HG02588 (cell line): ENCODE measurements around the gene RARRES2.

ENCODE experiments used
- ATAC-seq: cut with Tn5 transposase; IDR thresholded peaks from one replicate; pipeline ENCODE4 v1.9.1; 2021; ENCODE audit warnings: mild to moderate bottlenecking, moderate library complexity; ENCODE audit not compliant: unreplicated experiment

RARRES2 gene

GRCh38 chr7:150363370-150363769 lies 21.9 kb upstream of the RARRES2 start:
- ATAC-seq = no peak

- no peak for ATAC-seq
Measured at GRCh38 chr7:150361807-150362621, 20.6 kb upstream of the RARRES2 start.

GRCh38 chr7:150361402-150361801 lies 20.0 kb upstream of the RARRES2 start:
- no peak for ATAC-seq

DNA sequence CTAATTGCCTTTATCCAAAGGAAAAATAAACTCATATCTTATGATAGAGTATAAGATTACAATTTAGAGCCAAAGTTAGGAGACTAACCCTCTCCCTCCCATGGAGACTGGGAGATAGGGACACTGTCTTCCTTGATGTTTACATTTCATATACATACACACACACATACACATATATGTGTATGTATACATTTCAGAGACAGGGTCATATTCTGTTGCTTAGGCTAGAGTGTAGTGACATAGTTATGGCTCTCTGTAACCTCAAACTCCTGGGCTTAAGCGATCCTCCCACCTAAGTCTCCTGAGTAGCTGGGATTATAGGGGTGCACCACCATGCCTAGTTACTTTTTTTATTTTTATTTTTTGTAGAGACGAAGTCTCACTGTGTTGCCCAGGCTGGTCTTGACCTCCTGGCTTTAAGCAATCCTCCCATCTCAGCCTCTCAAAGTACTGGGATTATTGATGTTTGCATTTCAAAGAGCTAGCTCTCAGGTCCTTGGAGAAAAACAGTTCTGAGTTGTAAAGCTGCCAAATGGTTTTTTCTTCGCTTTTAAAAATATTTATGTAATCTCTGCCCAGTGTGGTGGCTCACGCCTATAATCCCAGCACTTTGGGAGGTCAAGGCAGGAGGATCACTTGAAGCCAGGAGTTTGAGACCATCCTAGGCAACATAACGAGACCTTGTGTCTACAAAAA lies 19.1 kb upstream of the RARRES2 start:
- ATAC-seq = no peak

DNA sequence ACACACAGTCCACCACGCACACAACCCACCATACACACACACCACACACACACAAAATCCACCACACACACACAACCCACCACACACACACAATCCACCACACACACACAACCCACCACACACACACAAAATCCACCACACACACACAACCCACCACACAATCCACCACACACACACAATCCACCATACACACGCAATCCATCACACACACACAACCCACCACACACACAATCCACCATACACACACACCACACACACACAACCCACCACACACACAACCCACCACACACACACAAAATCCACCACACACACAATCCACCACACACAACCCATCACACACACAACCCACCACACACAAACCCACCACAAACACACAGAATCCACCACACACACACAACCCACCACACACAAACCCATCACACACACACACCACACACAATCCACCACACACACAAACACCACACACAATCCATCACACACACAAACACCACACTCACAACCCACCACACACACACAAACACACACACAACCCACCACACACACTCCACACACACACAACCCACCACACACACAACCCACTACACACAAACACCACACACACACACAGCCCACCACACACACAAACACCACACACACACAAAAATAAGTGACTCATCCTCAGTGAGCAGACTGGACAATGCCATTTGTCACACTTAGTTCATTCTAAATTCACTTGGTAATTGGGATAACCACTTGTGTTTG lies 18.4 kb upstream of the RARRES2 start:
- ATAC-seq = no peak

DNA sequence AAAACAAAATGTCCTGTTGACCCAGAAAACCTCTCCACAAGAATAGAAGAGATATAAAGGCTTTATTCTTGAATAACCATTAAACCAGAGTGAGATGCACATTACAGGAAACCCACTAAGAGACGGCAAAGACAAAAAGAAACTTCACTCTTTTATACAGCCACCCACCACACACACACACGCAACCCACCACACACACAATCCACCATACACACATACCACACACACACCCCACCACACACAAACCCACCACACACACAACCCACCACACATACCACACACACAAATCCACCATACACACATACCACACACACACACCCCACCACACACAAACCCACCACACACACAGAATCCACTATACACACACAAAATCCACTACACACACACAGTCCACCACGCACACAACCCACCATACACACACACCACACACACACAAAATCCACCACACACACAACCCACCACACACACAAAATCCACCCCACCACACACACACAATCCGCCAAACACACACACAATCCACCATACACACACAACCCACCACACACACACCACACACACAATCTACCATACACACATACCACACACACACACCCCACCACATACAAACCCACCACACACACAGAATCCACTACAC lies 17.7 kb upstream of the RARRES2 start:
- no peak for ATAC-seq

- ATAC-seq = no peak
Measured at GRCh38 chr7:150358433-150358832, 17.0 kb upstream of the RARRES2 start.

DNA sequence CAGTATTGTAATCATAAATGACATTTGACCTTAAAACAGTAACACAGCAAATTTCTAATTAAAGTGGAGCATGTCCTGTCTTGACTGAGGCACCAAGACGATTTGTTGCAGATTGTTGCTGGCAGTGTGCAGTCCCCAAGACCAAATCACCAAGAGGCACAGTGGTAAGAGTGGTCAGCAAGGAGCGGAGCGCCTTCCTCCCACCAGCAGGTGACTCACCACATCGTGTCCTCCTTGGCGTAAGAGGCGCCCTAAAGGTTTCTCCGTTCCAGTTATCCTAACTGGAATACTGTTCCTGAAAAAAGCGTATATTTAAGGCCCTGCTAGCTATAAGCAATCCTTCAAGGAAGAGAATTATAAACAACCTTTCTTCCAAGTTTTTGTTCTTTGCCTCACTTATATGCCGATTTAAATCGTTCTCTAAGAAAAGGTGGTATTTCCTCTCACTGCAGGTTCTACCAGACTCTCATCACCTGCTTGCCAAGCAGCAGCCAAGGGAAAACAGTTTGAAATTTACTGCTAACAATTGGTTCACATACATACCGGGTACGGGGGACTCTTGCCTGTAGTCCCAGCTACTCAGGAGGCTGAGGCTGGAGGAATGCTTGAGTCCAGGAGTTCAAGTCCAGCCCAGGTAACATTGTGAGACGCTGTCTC lies 16.5 kb upstream of the RARRES2 start:
- ATAC-seq = peak; percentile 18

GRCh38 chr7:150357270-150357669 lies 15.8 kb upstream of the RARRES2 start:
- peak; percentile 55 for ATAC-seq

- ATAC-seq = no peak
Measured at GRCh38 chr7:150356265-150356897, 15.0 kb upstream of the RARRES2 start.

- no peak for ATAC-seq
Measured at GRCh38 chr7:150355666-150356059, 14.2 kb upstream of the RARRES2 start.

- no peak for ATAC-seq
Measured at GRCh38 chr7:150351587-150352194, 10.3 kb upstream of the RARRES2 start.

DNA sequence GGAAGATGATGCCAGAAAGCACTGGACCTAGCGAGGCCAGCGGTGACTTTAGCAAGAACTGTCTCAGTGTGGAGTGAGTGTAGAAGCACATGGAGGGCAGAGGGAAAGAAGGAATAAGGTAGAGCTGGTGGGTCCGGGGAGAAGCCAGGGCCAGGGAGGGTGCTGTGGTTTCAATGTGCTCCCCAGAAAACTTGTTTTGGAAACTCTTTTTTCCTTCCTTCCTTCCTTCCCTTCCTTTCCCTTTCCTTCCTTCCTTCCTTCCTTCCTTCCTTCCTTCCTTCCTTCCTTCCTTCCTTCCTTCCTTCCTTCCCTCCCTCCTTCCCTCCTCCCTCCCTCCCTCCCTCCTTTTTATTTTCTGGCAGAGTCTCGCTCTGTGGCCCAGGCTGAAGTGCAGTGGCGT lies 5.5 kb upstream of the RARRES2 start:
- ATAC-seq = no peak

GRCh38 chr7:150345012-150345411 lies 3.6 kb upstream of the RARRES2 start:
- no peak for ATAC-seq

DNA sequence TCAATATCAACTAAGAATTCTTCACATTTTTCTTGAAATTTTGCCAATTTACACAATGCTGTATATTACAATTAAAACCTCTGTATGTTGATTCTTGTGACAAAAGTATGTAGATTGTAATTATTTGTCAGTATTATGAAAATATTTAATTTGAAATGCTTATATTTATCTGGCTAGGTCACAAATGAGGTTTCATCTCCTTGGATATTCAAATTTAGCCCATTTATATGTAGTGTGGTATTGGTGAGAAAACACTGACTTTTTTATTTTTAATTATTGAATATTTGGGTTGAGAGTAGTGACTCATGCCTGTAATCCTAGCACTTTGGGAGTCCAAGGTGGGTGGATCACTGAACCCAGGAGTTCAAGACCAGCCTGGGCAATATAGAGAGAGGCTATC lies 2.9 kb upstream of the RARRES2 start:
- no peak for ATAC-seq

DNA sequence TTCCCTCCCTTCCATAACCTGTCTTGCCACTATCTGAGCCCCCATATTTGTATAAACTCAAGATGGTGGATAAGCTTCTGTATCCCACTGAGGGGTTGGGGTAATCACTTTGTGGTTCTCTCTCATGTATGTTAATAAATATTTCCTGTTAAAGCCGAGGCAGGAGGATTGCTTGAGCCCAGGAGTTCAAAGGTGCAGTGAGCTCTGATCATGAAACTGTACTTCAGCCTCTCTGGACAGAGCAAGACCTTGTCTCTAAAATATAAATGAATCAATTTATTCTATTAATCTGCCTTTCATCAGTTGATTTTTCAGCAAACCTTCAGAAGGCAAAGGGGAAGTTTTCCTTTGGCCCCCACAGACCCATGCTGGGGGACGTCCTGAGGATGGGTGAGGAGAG lies 1.8 kb upstream of the RARRES2 start:
- no peak for ATAC-seq

- no peak for ATAC-seq
Measured at GRCh38 chr7:150342121-150342408, 636 bp upstream of the RARRES2 start.

DNA sequence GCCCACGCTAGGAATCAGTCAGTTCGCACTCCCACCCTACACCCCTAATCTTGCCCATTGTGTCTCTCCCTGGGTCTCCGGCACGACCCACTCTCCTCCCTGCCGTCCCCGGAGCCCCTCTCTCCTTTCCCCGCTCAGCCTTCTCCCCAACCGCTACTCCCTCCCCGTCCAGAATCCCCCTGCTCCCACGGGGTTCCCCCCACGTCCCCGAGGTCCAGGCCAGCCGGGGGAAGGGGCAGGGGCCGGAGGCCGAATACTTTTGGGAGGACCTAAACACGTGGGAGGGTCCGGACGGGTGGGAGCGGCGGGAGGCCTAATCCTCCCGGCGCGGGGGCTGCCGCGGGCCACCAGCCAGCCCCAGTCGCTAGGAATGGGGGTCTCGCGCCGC lies 560 bp downstream of the RARRES2 start:
- ATAC-seq = no peak

GRCh38 chr7:150340024-150340749 lies 1.2 kb downstream of the RARRES2 start:
- ATAC-seq = no peak
